HG03064 (cell line): Measurements from ENCODE around the gene ADAMTSL2.

Source experiments
- ATAC-seq: cut with Tn5 transposase; IDR thresholded peaks from one replicate; pipeline ENCODE4 v1.9.1; 2021; ENCODE audit warnings: low read depth; ENCODE audit not compliant: unreplicated experiment

ADAMTSL2 gene

GRCh38 chr9:133499132-133499891, 35.2 kb upstream of the ADAMTSL2 start:
- ATAC-seq, result no peak

GRCh38 chr9:133499892-133500270, 34.6 kb upstream of the ADAMTSL2 start:
- no peak for ATAC-seq

- ATAC-seq, result no peak
Observed at GRCh38 chr9:133502112-133502511, 32.4 kb upstream of the ADAMTSL2 start.

GRCh38 chr9:133505186-133505830, 29.2 kb upstream of the ADAMTSL2 start:
- no peak for ATAC-seq

- ATAC-seq, result no peak
Observed at GRCh38 chr9:133505901-133506652, 28.4 kb upstream of the ADAMTSL2 start.

- no peak for ATAC-seq
Observed at GRCh38 chr9:133506653-133507038, 27.9 kb upstream of the ADAMTSL2 start.

- ATAC-seq, result no peak
Observed at GRCh38 chr9:133507246-133507965, 27.1 kb upstream of the ADAMTSL2 start.

- no peak for ATAC-seq
Observed at GRCh38 chr9:133508046-133508445, 26.5 kb upstream of the ADAMTSL2 start.

- no peak for ATAC-seq
Observed at GRCh38 chr9:133509179-133510083, 25.1 kb upstream of the ADAMTSL2 start.

GRCh38 chr9:133510926-133511505, 23.5 kb upstream of the ADAMTSL2 start:
- no peak for ATAC-seq

- ATAC-seq, result no peak
Observed at GRCh38 chr9:133511607-133512006, 22.9 kb upstream of the ADAMTSL2 start.

- ATAC-seq, result no peak
Observed at GRCh38 chr9:133512253-133513213, 22.0 kb upstream of the ADAMTSL2 start.

- ATAC-seq, result no peak
Observed at GRCh38 chr9:133513214-133514100, 21.0 kb upstream of the ADAMTSL2 start.

- no peak for ATAC-seq
Observed at GRCh38 chr9:133514460-133515239, 19.9 kb upstream of the ADAMTSL2 start.

- no peak for ATAC-seq
Observed at GRCh38 chr9:133515240-133515610, 19.3 kb upstream of the ADAMTSL2 start.

GRCh38 chr9:133515615-133516255, 18.8 kb upstream of the ADAMTSL2 start:
- no peak for ATAC-seq
